GM10266 (cell line): ENCODE results near the gene MNX1.
A peak's percentile ranks its signal among the peaks of the same experiment; 100 is the strongest.

ENCODE experiments used
- DNase-seq: peaks from one replicate; pipeline ENCODE4 v3.0.0; 2012; ENCODE audit errors: extremely low spot score
- TF ChIP-seq, protein P1 (sequence below): IDR thresholded peaks from 2 replicates; pipeline ENCODE4 v1.5.1; 2012; ENCODE audit warnings: mild to moderate bottlenecking, low read depth; ENCODE audit not compliant: control insufficient read depth, insufficient read depth; ENCODE audit errors: missing control alignments

Gene MNX1

DNA sequence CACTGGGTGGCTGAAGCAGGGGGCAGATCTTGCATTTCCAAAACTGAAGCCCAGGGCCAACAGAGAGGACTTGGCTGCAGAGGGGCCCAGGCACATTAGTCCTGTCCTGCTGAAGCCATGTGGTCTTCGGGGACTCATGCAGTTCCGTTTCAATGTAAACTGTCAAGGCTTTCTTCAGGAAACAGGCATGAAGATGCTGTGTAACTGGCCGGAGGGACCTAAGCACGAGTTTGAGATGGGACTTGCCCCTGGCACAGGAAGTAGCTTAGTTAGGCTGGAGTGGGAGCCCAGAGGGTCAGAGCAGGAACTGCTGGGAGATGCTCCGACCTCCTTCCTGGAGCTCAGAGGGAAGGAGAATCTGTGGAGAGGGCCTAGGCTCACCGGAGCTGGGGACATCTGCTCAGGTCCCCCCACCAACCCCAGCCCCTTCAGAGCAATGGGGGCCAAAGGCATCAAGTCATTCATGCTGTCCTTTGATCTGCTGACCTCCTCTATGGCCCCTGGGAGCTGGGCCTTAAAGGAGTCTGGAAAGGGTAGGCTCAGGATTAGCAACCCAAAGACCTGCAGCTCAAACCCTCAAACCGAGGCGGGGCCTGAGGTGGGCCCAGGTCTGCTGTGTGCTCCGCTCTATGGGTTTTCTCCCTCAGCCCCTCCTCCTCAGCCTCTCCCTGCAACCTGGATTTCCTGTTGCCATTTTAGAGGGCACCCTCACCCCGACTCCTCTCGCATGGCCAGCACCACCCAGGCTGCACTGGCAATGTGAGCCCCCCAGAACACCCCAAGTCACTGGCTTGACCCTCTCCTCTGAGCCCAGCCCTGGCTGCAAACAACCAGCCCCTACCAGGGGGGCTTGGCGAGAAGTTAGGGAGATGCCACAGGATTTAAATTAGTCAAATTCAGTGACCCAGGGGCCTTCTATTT, 4.4 kb upstream of the MNX1 start:
- no peak for DNase-seq
- TF ChIP-seq, protein P1, sequence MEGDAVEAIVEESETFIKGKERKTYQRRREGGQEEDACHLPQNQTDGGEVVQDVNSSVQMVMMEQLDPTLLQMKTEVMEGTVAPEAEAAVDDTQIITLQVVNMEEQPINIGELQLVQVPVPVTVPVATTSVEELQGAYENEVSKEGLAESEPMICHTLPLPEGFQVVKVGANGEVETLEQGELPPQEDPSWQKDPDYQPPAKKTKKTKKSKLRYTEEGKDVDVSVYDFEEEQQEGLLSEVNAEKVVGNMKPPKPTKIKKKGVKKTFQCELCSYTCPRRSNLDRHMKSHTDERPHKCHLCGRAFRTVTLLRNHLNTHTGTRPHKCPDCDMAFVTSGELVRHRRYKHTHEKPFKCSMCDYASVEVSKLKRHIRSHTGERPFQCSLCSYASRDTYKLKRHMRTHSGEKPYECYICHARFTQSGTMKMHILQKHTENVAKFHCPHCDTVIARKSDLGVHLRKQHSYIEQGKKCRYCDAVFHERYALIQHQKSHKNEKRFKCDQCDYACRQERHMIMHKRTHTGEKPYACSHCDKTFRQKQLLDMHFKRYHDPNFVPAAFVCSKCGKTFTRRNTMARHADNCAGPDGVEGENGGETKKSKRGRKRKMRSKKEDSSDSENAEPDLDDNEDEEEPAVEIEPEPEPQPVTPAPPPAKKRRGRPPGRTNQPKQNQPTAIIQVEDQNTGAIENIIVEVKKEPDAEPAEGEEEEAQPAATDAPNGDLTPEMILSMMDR = no peak

DNA sequence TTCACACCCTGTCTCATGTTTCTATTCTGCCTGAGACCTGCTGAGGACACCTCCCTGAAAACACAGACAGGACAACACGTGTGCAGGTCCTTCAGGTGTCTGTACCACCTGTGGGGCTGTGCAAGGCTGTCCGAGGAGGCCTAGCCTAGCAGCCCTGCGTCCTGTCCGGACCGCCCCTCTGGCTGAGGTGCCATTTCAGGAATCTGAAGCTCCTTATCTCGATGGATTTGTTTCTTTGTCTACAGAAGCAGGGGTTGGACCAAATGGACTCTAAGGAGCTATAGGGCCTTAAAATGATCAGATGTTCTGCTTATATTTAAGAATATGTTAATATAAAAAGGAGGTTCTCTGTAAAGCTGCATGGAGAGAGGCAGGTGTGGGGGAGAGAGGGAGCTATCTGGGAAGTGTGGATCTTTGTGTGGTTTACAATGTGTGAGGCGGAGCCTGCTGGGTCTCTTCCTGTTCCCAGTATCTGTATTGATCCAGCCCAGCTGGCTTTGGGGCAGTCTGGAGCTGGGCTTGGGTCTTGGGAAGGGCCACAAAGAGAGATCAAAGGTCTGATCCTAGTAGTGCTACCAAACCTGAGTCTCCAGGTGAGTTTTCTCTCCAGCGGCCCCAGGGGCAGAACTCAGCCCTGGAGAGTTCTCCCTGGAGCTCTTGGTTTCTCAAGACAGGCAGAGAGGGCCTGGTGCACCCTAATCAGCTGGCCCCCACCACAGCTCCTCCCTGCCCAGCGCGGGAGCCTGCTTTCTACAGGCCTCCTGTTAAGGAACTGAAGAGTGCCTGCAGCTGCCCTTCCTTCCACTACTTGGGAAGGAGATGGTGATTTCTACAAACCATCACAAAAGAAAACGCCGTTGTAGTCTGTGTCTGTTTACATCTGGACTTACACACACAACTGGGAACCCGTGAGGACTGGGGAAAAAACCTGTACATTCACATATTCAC, 3.4 kb upstream of the MNX1 start:
- TF ChIP-seq, protein P1 = no peak
- DNase-seq = no peak

DNA sequence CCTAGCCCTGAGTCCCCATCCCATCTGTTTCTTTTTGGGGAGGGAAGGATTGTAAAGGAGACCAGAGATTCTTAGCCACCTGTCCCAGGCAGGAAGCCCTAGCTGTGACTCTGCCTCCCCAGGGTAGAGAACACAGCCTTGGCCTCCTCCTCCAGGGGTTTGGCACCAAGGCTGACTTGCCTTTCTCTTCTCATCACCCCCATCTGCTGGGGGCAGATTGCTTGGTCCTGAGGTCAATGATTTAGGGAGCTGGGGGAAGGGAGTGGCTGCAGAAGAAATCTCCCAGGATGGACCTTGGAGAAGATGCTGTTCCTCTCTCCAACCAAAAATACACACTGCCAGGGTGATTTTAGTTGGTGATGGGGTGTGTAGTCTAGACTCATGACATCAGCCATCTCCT, 2.6 kb upstream of the MNX1 start:
- TF ChIP-seq, protein P1 = no peak
- no peak for DNase-seq

DNA sequence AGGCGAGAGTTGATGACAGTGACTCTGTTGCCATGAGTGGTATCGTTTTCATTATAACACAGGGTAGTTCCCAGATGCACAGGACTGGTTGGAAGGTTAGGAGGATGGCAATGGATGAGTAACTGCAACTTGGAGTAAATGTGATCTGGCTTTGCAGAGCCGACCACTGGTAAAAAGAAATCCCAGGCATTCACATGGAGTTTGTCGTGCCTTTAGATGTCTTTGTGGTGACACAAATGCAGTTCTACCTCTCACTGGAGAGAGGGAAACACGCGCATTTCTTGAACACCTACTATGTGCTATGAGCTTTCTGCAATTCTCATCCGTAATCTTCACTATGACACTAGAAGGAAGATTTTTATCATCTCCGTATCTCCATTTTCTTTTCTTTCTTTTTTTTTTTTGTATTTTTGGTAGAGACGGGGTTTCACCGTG, 1.7 kb upstream of the MNX1 start:
- TF ChIP-seq, protein P1 = no peak
- DNase-seq = no peak

DNA sequence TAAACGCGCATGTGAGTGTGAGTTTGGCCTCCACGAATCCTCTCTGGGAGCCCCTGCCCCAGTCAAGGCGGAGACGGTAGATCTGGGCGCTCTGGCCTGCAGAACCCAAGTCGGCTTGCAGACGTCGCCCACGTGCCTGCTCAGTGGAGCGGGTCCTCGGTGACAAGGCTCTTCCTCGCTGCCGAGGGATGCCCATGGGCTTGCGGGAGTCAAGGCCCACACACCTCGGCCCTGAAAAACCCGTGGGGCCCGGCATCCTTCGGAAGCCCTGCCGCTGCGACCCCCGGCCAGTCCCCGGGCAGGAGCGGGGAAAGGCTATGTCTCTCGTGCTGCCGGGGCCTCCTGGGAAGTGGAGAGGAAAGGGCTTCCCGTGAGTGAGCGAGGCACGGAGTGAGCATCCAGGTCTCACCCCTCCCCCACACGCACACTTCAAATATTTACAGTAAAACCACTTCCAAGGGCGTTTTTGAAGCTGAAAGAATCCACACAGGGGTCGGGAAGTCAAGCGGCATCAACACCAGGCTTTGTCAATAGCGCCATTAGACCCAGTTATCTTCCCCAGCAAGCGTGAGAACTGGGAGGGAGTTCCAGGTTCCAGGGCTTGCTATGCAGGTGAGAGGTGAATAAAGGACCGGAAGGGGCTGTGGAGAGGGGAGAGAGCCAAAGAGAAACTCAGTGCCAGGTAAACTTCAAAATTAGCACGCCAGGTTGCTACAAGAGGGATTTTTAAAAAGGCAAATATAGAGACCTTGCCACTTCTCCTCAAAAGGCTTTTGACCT, 1.1 kb upstream of the MNX1 start:
- DNase-seq = peak; percentile 61
- TF ChIP-seq, protein P1 = no peak

DNA sequence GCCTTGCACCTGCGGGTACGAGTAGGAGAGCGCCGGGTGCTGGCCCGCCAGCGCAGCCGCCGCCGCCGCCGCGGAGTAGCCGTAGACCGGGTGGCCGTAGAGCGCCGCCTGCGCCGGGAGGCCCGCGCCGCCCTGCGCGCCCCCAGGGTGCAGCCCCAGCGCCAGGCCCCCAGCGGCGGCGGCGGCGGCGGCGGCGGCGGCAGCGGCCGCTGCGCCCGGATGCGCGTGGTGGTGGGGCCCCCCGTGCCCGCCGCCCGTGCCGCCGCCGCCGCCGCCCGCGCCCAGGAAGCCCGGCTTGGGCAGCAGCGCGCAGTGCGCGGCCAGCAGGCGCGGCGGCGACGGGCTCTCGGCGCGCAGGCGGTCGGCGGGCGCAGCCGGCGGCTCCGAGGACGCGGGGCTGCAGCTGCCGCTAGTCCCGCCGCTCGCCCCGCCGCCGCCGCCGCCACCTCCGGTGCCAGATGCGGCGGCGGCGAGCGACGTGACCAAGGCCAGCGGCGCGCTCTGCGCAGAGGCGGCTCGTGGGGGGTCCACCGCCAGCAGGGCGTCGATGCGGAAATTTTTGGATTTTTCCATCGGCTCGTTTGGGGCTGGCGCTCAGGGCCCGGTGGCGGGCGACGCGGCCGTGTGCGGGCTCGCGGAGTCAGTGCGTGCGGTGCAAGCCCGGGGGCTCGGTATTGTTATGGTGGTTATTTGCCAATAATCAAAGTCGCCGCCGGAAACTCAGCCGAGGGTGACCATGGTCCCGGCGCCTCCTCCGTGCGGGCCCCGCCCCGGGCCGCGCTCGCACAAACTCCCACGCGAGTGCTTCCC, 480 bp downstream of the MNX1 start:
- DNase-seq = peak; percentile 61
- TF ChIP-seq, protein P1 = no peak
